ENCODE results near the gene USP16.

The USP16 gene

GRCh38 chr21:29052224-29052623, 27.8 kb downstream of the USP16 start:
- H2BK5ac ChIP-seq (ENCODE audit: low read length) = no peak overlapping the region
- no peak overlapping the region for H2BK15ac ChIP-seq (ENCODE audit: low read length)
- no peak overlapping the region for H4K91ac ChIP-seq (ENCODE audit: low read depth, low read length, poor library complexity)
- no peak overlapping the region for H3K4me2 ChIP-seq (ENCODE audit: insufficient read depth, low read length, poor library complexity, severe bottlenecking)
- peaks cover 30 to 98% of the 10 kb centered on the region in 2 donors for H3K36me3 ChIP-seq (replicated peaks in 1 of 2; ENCODE audit: control insufficient read depth in 2 of 2, insufficient read depth in 2 of 2, low read length in 2 of 2)
- no peak overlapping the region for H3K27ac ChIP-seq (replicated peaks; ENCODE audit: low read length)
- no peak overlapping the region for H3K14ac ChIP-seq (ENCODE audit: low read length)
- H3K4me3 ChIP-seq (ENCODE audit: low read length in 2 of 2) = no peak overlapping the region
- no peaks in the 10 kb centered on the region for H3K4me1 ChIP-seq (ENCODE audit: control insufficient read depth in 2 of 2, insufficient read depth in 1 of 2, low read depth in 1 of 2, low read length in 2 of 2)
- DNase-seq (ENCODE audit: low spot score) = no peak
- H3K79me1 ChIP-seq (ENCODE audit: low read depth, low read length) = no peaks in the 10 kb centered on the region
- H3K9me3 ChIP-seq (replicated peaks in 1 of 2; ENCODE audit: control insufficient read depth in 2 of 2, insufficient read depth in 1 of 2, low read depth in 1 of 2, low read length in 2 of 2) = no peaks in the 10 kb centered on the region
- no peak overlapping the region for H2BK12ac ChIP-seq (ENCODE audit: low read length)
- no peak overlapping the region for H3K18ac ChIP-seq (ENCODE audit: low read length)
- no peaks in the 10 kb centered on the region for H3K27me3 ChIP-seq (ENCODE audit: control insufficient read depth in 3 of 3, insufficient read depth in 3 of 3, low read depth in 1 of 3, low read length in 3 of 3)
- H2AFZ ChIP-seq (ENCODE audit: low read length) = no peak overlapping the region
- WGBS, 2 donors (ENCODE audit: extremely low coverage in 2 of 2, insufficient read length in 2 of 2, insufficient replicate concordance in 1 of 2) = no CpG with 5 or more reads among the region's 5 CpGs
- no peak overlapping the region for H3K9ac ChIP-seq (ENCODE audit: low read depth, low read length, poor library complexity)
- H2AK5ac ChIP-seq (ENCODE audit: low read depth, low read length) = no peak overlapping the region
- H3K23ac ChIP-seq (ENCODE audit: low read depth, low read length, poor library complexity) = no peak overlapping the region
- no peak overlapping the region for H3K4ac ChIP-seq (ENCODE audit: low read length)
- no peak overlapping the region for H2BK120ac ChIP-seq (ENCODE audit: low read depth, low read length)
- H4K8ac ChIP-seq (ENCODE audit: low read depth, low read length) = no peak overlapping the region

DNA sequence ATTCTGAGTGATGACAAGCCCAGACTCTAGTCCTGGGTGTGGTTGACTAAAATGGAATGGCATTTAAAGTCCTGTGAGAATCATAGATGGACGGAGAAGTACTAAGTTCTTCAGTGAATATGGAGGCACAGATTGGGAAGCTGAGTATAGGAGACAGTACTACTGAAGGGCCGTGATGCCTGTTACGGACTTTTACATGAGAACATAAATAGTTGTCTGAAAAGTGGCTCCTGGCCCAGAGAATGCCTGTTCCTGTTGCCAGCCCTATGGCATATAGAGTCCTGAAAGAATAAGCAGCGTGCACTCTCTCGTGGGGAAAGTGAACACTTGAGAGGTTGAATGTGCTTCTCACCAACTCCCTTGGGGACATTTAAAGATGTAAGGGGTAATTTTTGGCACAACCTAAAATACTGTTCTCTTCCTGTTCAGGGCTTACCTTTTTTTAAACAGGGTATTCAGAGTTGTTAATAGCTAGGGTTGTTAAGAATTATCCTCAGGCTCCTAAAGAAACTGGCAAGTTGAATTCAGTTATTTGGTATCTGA, 28.6 kb downstream of the USP16 start:
- no peak overlapping the region for H4K8ac ChIP-seq (ENCODE audit: low read depth, low read length)
- H3K9me3 ChIP-seq (replicated peaks in 1 of 2; ENCODE audit: control insufficient read depth in 2 of 2, insufficient read depth in 1 of 2, low read depth in 1 of 2, low read length in 2 of 2) = no peaks in the 10 kb centered on the region
- H2BK120ac ChIP-seq (ENCODE audit: low read depth, low read length) = no peak overlapping the region
- H3K27me3 ChIP-seq (ENCODE audit: control insufficient read depth in 3 of 3, insufficient read depth in 3 of 3, low read depth in 1 of 3, low read length in 3 of 3) = no peaks in the 10 kb centered on the region
- no CpG with 5 or more reads among the region's 5 CpGs for WGBS, 2 donors (ENCODE audit: extremely low coverage in 2 of 2, insufficient read length in 2 of 2, insufficient replicate concordance in 1 of 2)
- no peak overlapping the region for H3K27ac ChIP-seq (replicated peaks; ENCODE audit: low read length)
- H4K91ac ChIP-seq (ENCODE audit: low read depth, low read length, poor library complexity) = no peak overlapping the region
- H3K79me1 ChIP-seq (ENCODE audit: low read depth, low read length) = no peaks in the 10 kb centered on the region
- H2BK12ac ChIP-seq (ENCODE audit: low read length) = no peak overlapping the region
- no peaks in the 10 kb centered on the region for H3K4me1 ChIP-seq (ENCODE audit: control insufficient read depth in 2 of 2, insufficient read depth in 1 of 2, low read depth in 1 of 2, low read length in 2 of 2)
- DNase-seq (ENCODE audit: low spot score) = no peak
- no peak overlapping the region for H3K14ac ChIP-seq (ENCODE audit: low read length)
- H3K36me3 ChIP-seq (replicated peaks in 1 of 2; ENCODE audit: control insufficient read depth in 2 of 2, insufficient read depth in 2 of 2, low read length in 2 of 2) = peaks cover 31 to 98% of the 10 kb centered on the region in 2 donors
- no peak overlapping the region for H2BK15ac ChIP-seq (ENCODE audit: low read length)
- no peak overlapping the region for H2AFZ ChIP-seq (ENCODE audit: low read length)
- no peak overlapping the region for H3K23ac ChIP-seq (ENCODE audit: low read depth, low read length, poor library complexity)
- H3K4me2 ChIP-seq (ENCODE audit: insufficient read depth, low read length, poor library complexity, severe bottlenecking) = no peak overlapping the region
- H2BK5ac ChIP-seq (ENCODE audit: low read length) = no peak overlapping the region
- no peak overlapping the region for H3K4me3 ChIP-seq (ENCODE audit: low read length in 2 of 2)
- H2AK5ac ChIP-seq (ENCODE audit: low read depth, low read length) = no peak overlapping the region
- no peak overlapping the region for H3K18ac ChIP-seq (ENCODE audit: low read length)
- no peak overlapping the region for H3K4ac ChIP-seq (ENCODE audit: low read length)
- no peak overlapping the region for H3K9ac ChIP-seq (ENCODE audit: low read depth, low read length, poor library complexity)

DNA sequence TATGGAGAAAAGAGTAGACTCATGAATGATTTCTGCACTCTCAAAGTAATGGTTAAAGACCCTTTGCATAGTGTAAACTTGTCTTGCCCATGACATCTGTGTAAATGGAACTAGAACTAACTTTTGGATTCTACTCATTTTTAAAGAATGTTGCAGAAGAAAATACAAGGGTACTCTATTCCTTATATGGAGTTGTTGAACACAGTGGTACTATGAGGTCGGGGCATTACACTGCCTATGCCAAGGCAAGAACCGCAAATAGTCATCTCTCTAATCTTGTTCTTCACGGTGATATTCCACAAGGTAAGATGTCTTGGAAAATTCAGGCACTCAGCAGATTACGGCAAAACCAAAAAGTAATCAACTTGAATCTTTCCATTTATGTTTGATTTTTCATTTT, 29.2 kb downstream of the USP16 start:
- Histone ChIP-seq H3K79me1 (ENCODE audit: low read depth, low read length) (no peaks in the 10 kb centered on the region), H3K4me3 (ENCODE audit: low read length in 2 of 2) (no peak overlapping the region), H2AK5ac (ENCODE audit: low read depth, low read length) (no peak overlapping the region), H3K4me1 (ENCODE audit: control insufficient read depth in 2 of 2, insufficient read depth in 1 of 2, low read depth in 1 of 2, low read length in 2 of 2) (no peaks in the 10 kb centered on the region), H3K27ac (replicated peaks; ENCODE audit: low read length) (no peak overlapping the region), H3K9ac (ENCODE audit: low read depth, low read length, poor library complexity) (no peak overlapping the region), H2BK15ac (ENCODE audit: low read length) (no peak overlapping the region), H3K18ac (ENCODE audit: low read length) (no peak overlapping the region), H2BK12ac (ENCODE audit: low read length) (no peak overlapping the region), H3K36me3 (replicated peaks in 1 of 2; ENCODE audit: control insufficient read depth in 2 of 2, insufficient read depth in 2 of 2, low read length in 2 of 2) (peaks cover 31 to 98% of the 10 kb centered on the region in 2 donors), H2AFZ (ENCODE audit: low read length) (no peak overlapping the region), H2BK5ac (ENCODE audit: low read length) (no peak overlapping the region), H4K8ac (ENCODE audit: low read depth, low read length) (no peak overlapping the region), H2BK120ac (ENCODE audit: low read depth, low read length) (no peak overlapping the region), H3K27me3 (ENCODE audit: control insufficient read depth in 3 of 3, insufficient read depth in 3 of 3, low read depth in 1 of 3, low read length in 3 of 3) (no peaks in the 10 kb centered on the region), H3K4me2 (ENCODE audit: insufficient read depth, low read length, poor library complexity, severe bottlenecking) (no peak overlapping the region), H3K14ac (ENCODE audit: low read length) (no peak overlapping the region), H3K23ac (ENCODE audit: low read depth, low read length, poor library complexity) (no peak overlapping the region), H3K9me3 (replicated peaks in 1 of 2; ENCODE audit: control insufficient read depth in 2 of 2, insufficient read depth in 1 of 2, low read depth in 1 of 2, low read length in 2 of 2) (no peaks in the 10 kb centered on the region), H3K4ac (ENCODE audit: low read length) (no peak overlapping the region), H4K91ac (ENCODE audit: low read depth, low read length, poor library complexity) (no peak overlapping the region)
- no CpG with 5 or more reads among the region's 4 CpGs for WGBS, 2 donors (ENCODE audit: extremely low coverage in 2 of 2, insufficient read length in 2 of 2, insufficient replicate concordance in 1 of 2)
- DNase-seq (ENCODE audit: low spot score) = no peak

- Histone ChIP-seq H3K9ac (ENCODE audit: low read depth, low read length, poor library complexity) (no peak overlapping the region), H3K14ac (ENCODE audit: low read length) (no peak overlapping the region), H4K8ac (ENCODE audit: low read depth, low read length) (no peak overlapping the region), H3K27ac (replicated peaks; ENCODE audit: low read length) (no peak overlapping the region), H2BK5ac (ENCODE audit: low read length) (no peak overlapping the region), H3K9me3 (replicated peaks in 1 of 2; ENCODE audit: control insufficient read depth in 2 of 2, insufficient read depth in 1 of 2, low read depth in 1 of 2, low read length in 2 of 2) (no peaks in the 10 kb centered on the region), H3K23ac (ENCODE audit: low read depth, low read length, poor library complexity) (no peak overlapping the region), H3K4me2 (ENCODE audit: insufficient read depth, low read length, poor library complexity, severe bottlenecking) (no peak overlapping the region), H3K27me3 (ENCODE audit: control insufficient read depth in 3 of 3, insufficient read depth in 3 of 3, low read depth in 1 of 3, low read length in 3 of 3) (no peaks in the 10 kb centered on the region), H3K4me1 (ENCODE audit: control insufficient read depth in 2 of 2, insufficient read depth in 1 of 2, low read depth in 1 of 2, low read length in 2 of 2) (no peaks in the 10 kb centered on the region), H3K36me3 (replicated peaks in 1 of 2; ENCODE audit: control insufficient read depth in 2 of 2, insufficient read depth in 2 of 2, low read length in 2 of 2) (peaks cover 30 to 98% of the 10 kb centered on the region in 2 donors), H2BK12ac (ENCODE audit: low read length) (no peak overlapping the region), H3K79me1 (ENCODE audit: low read depth, low read length) (no peaks in the 10 kb centered on the region), H3K18ac (ENCODE audit: low read length) (no peak overlapping the region), H4K91ac (ENCODE audit: low read depth, low read length, poor library complexity) (no peak overlapping the region), H2BK15ac (ENCODE audit: low read length) (no peak overlapping the region), H3K4ac (ENCODE audit: low read length) (no peak overlapping the region), H2BK120ac (ENCODE audit: low read depth, low read length) (no peak overlapping the region), H2AFZ (ENCODE audit: low read length) (no peak overlapping the region), H3K4me3 (ENCODE audit: low read length in 2 of 2) (no peak overlapping the region), H2AK5ac (ENCODE audit: low read depth, low read length) (no peak overlapping the region)
- WGBS, 2 donors (ENCODE audit: extremely low coverage in 2 of 2, insufficient read length in 2 of 2, insufficient replicate concordance in 1 of 2) = no CpG with 5 or more reads among the region's 5 CpGs
- no peak for DNase-seq (ENCODE audit: low spot score)
Observed at GRCh38 chr21:29055080-29055479, 30.6 kb downstream of the USP16 start.
